HAP-1 (cell line): ENCODE data around the gene PPP2R3C.
"Not testable (repeated sequence)": the region's sequence is repeated elsewhere in the genome, so short reads cannot be mapped to it uniquely, and the experiment has no call there.

Source experiments
- DNase-seq, 2 experiments: peaks; one replicate each; pipeline ENCODE4 v3.0.0-alpha.2; 2016 to 2020; ENCODE audit warnings: low spot score in 2 of 2
- H3K27me3 ChIP-seq: fragments of 250-450 bp; sonication (Bioruptor Pico); 2 replicates; pipeline ENCODE4 v1.5.1; 2020; ENCODE audit warnings: low read depth, mild to moderate bottlenecking, moderate library complexity
- H3K36me3 ChIP-seq: fragments of 250-450 bp; sonication (Bioruptor Pico); replicated peaks from 2 replicates; pipeline ENCODE4 v1.5.1; 2020; ENCODE audit warnings: mild to moderate bottlenecking
- H3K4me1 ChIP-seq: fragments of 250-450 bp; sonication (Bioruptor Pico); 2 replicates; pipeline ENCODE4 v1.5.1; 2020; ENCODE audit warnings: mild to moderate bottlenecking
- H3K4me3 ChIP-seq: fragments of 250-450 bp; sonication (Bioruptor Pico); 2 replicates; pipeline ENCODE4 v1.5.1; 2020; ENCODE audit warnings: mild to moderate bottlenecking, moderate library complexity
- H3K9me3 ChIP-seq: fragments of 250-450 bp; sonication (Bioruptor Pico); 2 replicates; pipeline ENCODE4 v1.5.1; 2020; ENCODE audit warnings: mild to moderate bottlenecking, moderate library complexity
- in situ Hi-C: fragments of 300-500 bp; cut with MboI; formaldehyde crosslinking; loops from 3 replicates; pipeline ENCODE4 v1.14.3; 2020; ENCODE audit warnings: low sequenced_read_pairs, inconsistent platforms, mixed read lengths

The PPP2R3C gene

GRCh38 chr14:35065731-35066130 lies 56.1 kb downstream of the PPP2R3C start:
- in situ Hi-C loops, H3K36me3 ChIP-seq, H3K4me1 ChIP-seq, H3K27me3 ChIP-seq, H3K9me3 ChIP-seq, H3K4me3 ChIP-seq, DNase-seq: not testable (repeated sequence)

GRCh38 chr14:35061113-35061791 lies 60.5 kb downstream of the PPP2R3C start:
- H3K4me1 ChIP-seq, H3K27me3 ChIP-seq, H3K9me3 ChIP-seq, in situ Hi-C loops, H3K4me3 ChIP-seq, H3K36me3 ChIP-seq: not testable (repeated sequence)
- DNase-seq, result peak; percentile 69 to 79

- H3K4me1 ChIP-seq, result peaks cover 7% of the 10 kb centered on the region
- H3K4me3 ChIP-seq, result no peak overlapping the region
- in situ Hi-C loops, result no loop called here
- no peak for DNase-seq
- H3K9me3 ChIP-seq, result no peaks in the 10 kb centered on the region
- H3K27me3 ChIP-seq, result no peaks in the 10 kb centered on the region
- peaks cover 23% of the 10 kb centered on the region for H3K36me3 ChIP-seq
These were observed 69.2 kb downstream of the PPP2R3C start for GRCh38 chr14:35052637-35053036.

- DNase-seq, result no peak
- in situ Hi-C loops, result no loop called here
- H3K4me1 ChIP-seq, result peaks cover 7% of the 10 kb centered on the region
These were observed 70.0 kb downstream of the PPP2R3C start for GRCh38 chr14:35051796-35052195.

GRCh38 chr14:35050652-35051051 lies 71.1 kb downstream of the PPP2R3C start:
- no peaks in the 10 kb centered on the region for H3K27me3 ChIP-seq
- H3K9me3 ChIP-seq, result no peaks in the 10 kb centered on the region
- H3K36me3 ChIP-seq, result peaks cover 21% of the 10 kb centered on the region
- no peak for DNase-seq
- in situ Hi-C loops, result no loop called here
- peaks cover 7% of the 10 kb centered on the region for H3K4me1 ChIP-seq
- H3K4me3 ChIP-seq, result no peak overlapping the region

More at GRCh38 chr14:35051796-35052195, 70.0 kb downstream of the PPP2R3C start:
- no peaks in the 10 kb centered on the region for H3K27me3 ChIP-seq
- no peak overlapping the region for H3K4me3 ChIP-seq
- peaks cover 23% of the 10 kb centered on the region for H3K36me3 ChIP-seq
- H3K9me3 ChIP-seq, result no peaks in the 10 kb centered on the region

GRCh38 chr14:35047976-35048513 lies 73.7 kb downstream of the PPP2R3C start:
- Histone ChIP-seq H3K27me3 (no peaks in the 10 kb centered on the region), H3K4me3 (0 out of 2 replicates have a peak overlapping the region, but pooled peaks have one; percentile 0), H3K4me1 (peaks cover 11% of the 10 kb centered on the region), H3K9me3 (no peaks in the 10 kb centered on the region), H3K36me3 (peaks cover 14% of the 10 kb centered on the region)
- DNase-seq, result no peak
- in situ Hi-C loops, result no loop called here

- no peaks in the 10 kb centered on the region for H3K9me3 ChIP-seq
- H3K36me3 ChIP-seq, result peaks cover 11% of the 10 kb centered on the region; the same call in 1 of the 2 replicates
- peaks cover 11% of the 10 kb centered on the region for H3K4me1 ChIP-seq
- H3K4me3 ChIP-seq, result peak overlapping the region; percentile 90
- in situ Hi-C loops, result no loop called here
- DNase-seq, result no peak
- H3K27me3 ChIP-seq, result no peaks in the 10 kb centered on the region
These were observed 74.8 kb downstream of the PPP2R3C start for GRCh38 chr14:35046751-35047536.

- H3K4me3 ChIP-seq, result peak within 1 kb of the TSS; percentile 90
- H3K27me3 ChIP-seq, result no peaks in the 10 kb centered on the region
- H3K36me3 ChIP-seq, result peaks cover 11% of the 10 kb centered on the region; the same call in 1 of the 2 replicates
- in situ Hi-C loops, result no loop called here
- peak; percentile 87 to 98 for DNase-seq
- H3K9me3 ChIP-seq, result no peaks in the 10 kb centered on the region
- H3K4me1 ChIP-seq, result peaks cover 5% of the 10 kb centered on the region; the same call in 1 of the 2 replicates
These were observed 75.6 kb downstream of the PPP2R3C start, which contains the start of gene FAM177A1 for GRCh38 chr14:35046048-35046750. Gene FAM177A1, plus strand, starts transcription at chr14:35046272. Its CDS starts 192 bp downstream, at chr14:35046464.

- no peak for DNase-seq
These were observed 76.1 kb downstream of the PPP2R3C start for GRCh38 chr14:35045798-35046047.

GRCh38 chr14:35044939-35045797 lies 76.6 kb downstream of the PPP2R3C start:
- no peak for DNase-seq
- Histone ChIP-seq H3K9me3 (no peaks in the 10 kb centered on the region), H3K36me3 (peaks cover 5% of the 10 kb centered on the region; the same call in 1 of the 2 replicates), H3K4me1 (peaks cover 3% of the 10 kb centered on the region; the same call in 1 of the 2 replicates), H3K27me3 (no peaks in the 10 kb centered on the region), H3K4me3 (peak overlapping the region; percentile 90)
- in situ Hi-C loops, result no loop called here

More at GRCh38 chr14:35045798-35046047, 76.1 kb downstream of the PPP2R3C start:
- Histone ChIP-seq H3K9me3 (no peaks in the 10 kb centered on the region), H3K4me3 (peak overlapping the region; percentile 90), H3K36me3 (peaks cover 9% of the 10 kb centered on the region; the same call in 1 of the 2 replicates), H3K27me3 (no peaks in the 10 kb centered on the region), H3K4me1 (peaks cover 5% of the 10 kb centered on the region; the same call in 1 of the 2 replicates)
- in situ Hi-C loops, result no loop called here

GRCh38 chr14:35043046-35043445 lies 78.7 kb downstream of the PPP2R3C start:
- H3K27me3 ChIP-seq, result no peaks in the 10 kb centered on the region
- no peaks in the 10 kb centered on the region for H3K36me3 ChIP-seq
- no peaks in the 10 kb centered on the region for H3K9me3 ChIP-seq
- no peak for DNase-seq
- in situ Hi-C loops, result no loop called here
- peaks cover 3% of the 10 kb centered on the region; the same call in 1 of the 2 replicates for H3K4me1 ChIP-seq
- H3K4me3 ChIP-seq, result no peak overlapping the region

- in situ Hi-C loops, result no loop called here
- Histone ChIP-seq H3K36me3 (no peaks in the 10 kb centered on the region), H3K27me3 (no peaks in the 10 kb centered on the region), H3K4me1 (peaks cover 3% of the 10 kb centered on the region; the same call in 1 of the 2 replicates), H3K9me3 (no peaks in the 10 kb centered on the region), H3K4me3 (no peak overlapping the region)
- DNase-seq, result no peak
These were observed 79.2 kb downstream of the PPP2R3C start for GRCh38 chr14:35042632-35043031.

GRCh38 chr14:35038312-35038711 lies 83.5 kb downstream of the PPP2R3C start:
- H3K27me3 ChIP-seq, H3K4me3 ChIP-seq, H3K4me1 ChIP-seq, DNase-seq, in situ Hi-C loops, H3K36me3 ChIP-seq: not testable (repeated sequence)
- H3K9me3 ChIP-seq, result peaks cover 14% of the 10 kb centered on the region; the same call in 1 of the 2 replicates
